ENCODE data around the gene ST7. TPM values are rescaled to one million over a fixed set of nuclear protein-coding genes. Genes with fewer than 3 reads are reported as not detected.

Gene ST7
- total RNA-seq, 1 experiment from 2014 or later = 12.4 TPM

DNA sequence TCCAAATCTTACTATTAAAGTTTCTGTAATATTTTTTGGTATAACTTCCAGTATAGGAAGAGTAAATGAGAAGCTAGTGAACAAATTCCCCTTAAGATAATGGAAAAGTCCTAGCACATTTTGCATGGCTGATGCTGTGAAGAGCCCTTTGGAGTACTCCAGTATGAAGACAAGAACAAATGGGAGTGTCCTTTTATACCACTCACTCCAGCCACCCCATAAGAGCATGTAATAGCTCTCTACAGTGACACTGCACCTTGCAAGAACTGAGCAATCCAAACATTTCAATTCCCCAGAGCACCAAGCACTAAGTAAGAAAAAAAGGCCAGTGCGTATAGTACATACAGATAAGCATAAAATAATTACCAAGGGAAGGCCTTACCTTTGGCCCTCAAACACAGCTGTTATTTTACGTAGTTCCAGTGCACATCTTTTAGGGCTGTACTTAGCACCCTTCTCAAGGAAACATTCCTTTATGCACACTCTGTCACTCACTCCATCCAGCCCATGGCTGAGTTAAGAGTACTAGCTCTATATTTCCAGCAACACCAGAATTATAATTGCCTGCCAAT lies 135.4 kb downstream of the ST7 start (continued):
- TF ChIP-seq, protein P1, sequence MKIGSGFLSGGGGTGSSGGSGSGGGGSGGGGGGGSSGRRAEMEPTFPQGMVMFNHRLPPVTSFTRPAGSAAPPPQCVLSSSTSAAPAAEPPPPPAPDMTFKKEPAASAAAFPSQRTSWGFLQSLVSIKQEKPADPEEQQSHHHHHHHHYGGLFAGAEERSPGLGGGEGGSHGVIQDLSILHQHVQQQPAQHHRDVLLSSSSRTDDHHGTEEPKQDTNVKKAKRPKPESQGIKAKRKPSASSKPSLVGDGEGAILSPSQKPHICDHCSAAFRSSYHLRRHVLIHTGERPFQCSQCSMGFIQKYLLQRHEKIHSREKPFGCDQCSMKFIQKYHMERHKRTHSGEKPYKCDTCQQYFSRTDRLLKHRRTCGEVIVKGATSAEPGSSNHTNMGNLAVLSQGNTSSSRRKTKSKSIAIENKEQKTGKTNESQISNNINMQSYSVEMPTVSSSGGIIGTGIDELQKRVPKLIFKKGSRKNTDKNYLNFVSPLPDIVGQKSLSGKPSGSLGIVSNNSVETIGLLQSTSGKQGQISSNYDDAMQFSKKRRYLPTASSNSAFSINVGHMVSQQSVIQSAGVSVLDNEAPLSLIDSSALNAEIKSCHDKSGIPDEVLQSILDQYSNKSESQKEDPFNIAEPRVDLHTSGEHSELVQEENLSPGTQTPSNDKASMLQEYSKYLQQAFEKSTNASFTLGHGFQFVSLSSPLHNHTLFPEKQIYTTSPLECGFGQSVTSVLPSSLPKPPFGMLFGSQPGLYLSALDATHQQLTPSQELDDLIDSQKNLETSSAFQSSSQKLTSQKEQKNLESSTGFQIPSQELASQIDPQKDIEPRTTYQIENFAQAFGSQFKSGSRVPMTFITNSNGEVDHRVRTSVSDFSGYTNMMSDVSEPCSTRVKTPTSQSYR (CRISPR knock-in tag; IDR thresholded peaks at IDR 0.05) = no peak
- TF ChIP-seq EMX1 (CRISPR knock-in tag; IDR thresholded peaks at IDR 0.05) (no peak), ZNF671 (CRISPR knock-in tag; IDR thresholded peaks at IDR 0.05) (no peak), GABPB1 (CRISPR knock-in tag; IDR thresholded peaks at IDR 0.05) (no peak)

DNA sequence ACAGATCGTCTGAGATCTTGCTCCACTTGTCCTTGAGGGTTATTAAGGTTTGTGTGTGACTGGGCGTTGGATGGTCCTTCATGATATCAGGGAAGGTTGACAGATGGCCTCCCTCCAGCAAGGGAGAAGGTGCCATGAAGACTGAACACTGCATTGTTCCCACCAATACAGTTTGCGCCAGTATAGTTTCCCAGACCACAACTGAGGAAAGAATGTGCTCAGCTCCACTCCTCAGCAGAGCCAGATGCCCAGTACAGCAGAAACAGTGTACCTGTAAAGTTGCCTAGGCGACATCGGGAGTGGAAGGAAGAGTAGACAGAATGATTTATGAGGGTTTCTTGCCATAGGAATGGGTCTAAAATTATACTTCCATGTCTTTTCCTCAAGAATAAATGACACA lies 137.5 kb downstream of the ST7 start:
- DNase-seq (ENCODE audit: low spot score) (no peak), ATAC-seq (no peak)
- TF ChIP-seq, protein P2, sequence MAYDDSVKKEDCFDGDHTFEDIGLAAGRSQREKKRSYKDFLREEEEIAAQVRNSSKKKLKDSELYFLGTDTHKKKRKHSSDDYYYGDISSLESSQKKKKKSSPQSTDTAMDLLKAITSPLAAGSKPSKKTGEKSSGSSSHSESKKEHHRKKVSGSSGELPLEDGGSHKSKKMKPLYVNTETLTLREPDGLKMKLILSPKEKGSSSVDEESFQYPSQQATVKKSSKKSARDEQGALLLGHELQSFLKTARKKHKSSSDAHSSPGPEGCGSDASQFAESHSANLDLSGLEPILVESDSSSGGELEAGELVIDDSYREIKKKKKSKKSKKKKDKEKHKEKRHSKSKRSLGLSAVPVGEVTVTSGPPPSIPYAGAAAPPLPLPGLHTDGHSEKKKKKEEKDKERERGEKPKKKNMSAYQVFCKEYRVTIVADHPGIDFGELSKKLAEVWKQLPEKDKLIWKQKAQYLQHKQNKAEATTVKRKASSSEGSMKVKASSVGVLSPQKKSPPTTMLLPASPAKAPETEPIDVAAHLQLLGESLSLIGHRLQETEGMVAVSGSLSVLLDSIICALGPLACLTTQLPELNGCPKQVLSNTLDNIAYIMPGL (CRISPR knock-in tag; IDR thresholded peaks at IDR 0.05) = no peak
- TF ChIP-seq, protein P3, sequence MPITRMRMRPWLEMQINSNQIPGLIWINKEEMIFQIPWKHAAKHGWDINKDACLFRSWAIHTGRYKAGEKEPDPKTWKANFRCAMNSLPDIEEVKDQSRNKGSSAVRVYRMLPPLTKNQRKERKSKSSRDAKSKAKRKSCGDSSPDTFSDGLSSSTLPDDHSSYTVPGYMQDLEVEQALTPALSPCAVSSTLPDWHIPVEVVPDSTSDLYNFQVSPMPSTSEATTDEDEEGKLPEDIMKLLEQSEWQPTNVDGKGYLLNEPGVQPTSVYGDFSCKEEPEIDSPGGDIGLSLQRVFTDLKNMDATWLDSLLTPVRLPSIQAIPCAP (CRISPR knock-in tag; IDR thresholded peaks at IDR 0.05) = no peak
- no peak for TF ChIP-seq ZNF219 (CRISPR knock-in tag; IDR thresholded peaks at IDR 0.05; ENCODE audit: borderline replicate concordance)
- Mint-ChIP-seq H3K27me3 (ENCODE audit: low read depth) (no peaks in the 10 kb centered on the region), H3K27ac (no peak overlapping the region), H3K4me1 (peaks cover 5% of the 10 kb centered on the region), H3K36me3 (no peaks in the 10 kb centered on the region), H3K9me3 (no peaks in the 10 kb centered on the region), H3K4me3 (no peak overlapping the region)
- CTCF ChIA-PET = no interaction called here
- POLR2A ChIA-PET = no interaction called here

DNA sequence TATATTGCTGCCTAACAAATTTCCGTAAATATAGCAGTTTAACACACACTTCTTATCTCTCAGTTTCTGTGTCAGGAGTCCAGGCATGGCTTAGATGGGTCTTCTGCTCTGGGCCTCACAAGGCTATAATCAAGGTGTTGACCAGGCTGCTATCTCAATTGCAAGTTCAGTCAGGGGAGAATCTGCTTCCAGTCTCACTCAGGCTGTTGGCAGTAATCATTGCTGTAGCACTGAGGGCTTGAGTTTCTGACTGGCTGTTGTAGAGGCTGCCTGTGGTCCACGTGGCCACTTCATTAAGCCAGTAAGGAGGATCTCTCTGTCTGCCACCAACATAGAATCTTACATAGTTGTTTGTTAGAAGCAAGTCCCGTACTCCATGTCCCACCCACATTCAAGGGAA lies 138.4 kb downstream of the ST7 start:
- H3K4me1 Mint-ChIP-seq = no peaks in the 10 kb centered on the region
- no peaks in the 10 kb centered on the region for H3K9me3 Mint-ChIP-seq
- no peak for ATAC-seq
- H3K27me3 Mint-ChIP-seq (ENCODE audit: low read depth) = no peaks in the 10 kb centered on the region
- H3K36me3 Mint-ChIP-seq = no peaks in the 10 kb centered on the region
- POLR2A ChIA-PET = no interaction called here
- peak overlapping the region; percentile 34; the same call in 1 of the 2 replicates for H3K27ac Mint-ChIP-seq
- CTCF ChIA-PET = no interaction called here
- no peak for TF ChIP-seq SMAD4 (CRISPR knock-in tag; IDR thresholded peaks at IDR 0.05)
- TF ChIP-seq NFE2L1 (CRISPR knock-in tag; IDR thresholded peaks at IDR 0.05) = no peak
- TF ChIP-seq, protein P1 (CRISPR knock-in tag; IDR thresholded peaks at IDR 0.05) = no peak
- TF ChIP-seq PRRX2 (CRISPR knock-in tag; IDR thresholded peaks at IDR 0.05) = no peak
- no peak for TF ChIP-seq HMGA2 (CRISPR knock-in tag; IDR thresholded peaks at IDR 0.05)
- TF ChIP-seq, protein P4, sequence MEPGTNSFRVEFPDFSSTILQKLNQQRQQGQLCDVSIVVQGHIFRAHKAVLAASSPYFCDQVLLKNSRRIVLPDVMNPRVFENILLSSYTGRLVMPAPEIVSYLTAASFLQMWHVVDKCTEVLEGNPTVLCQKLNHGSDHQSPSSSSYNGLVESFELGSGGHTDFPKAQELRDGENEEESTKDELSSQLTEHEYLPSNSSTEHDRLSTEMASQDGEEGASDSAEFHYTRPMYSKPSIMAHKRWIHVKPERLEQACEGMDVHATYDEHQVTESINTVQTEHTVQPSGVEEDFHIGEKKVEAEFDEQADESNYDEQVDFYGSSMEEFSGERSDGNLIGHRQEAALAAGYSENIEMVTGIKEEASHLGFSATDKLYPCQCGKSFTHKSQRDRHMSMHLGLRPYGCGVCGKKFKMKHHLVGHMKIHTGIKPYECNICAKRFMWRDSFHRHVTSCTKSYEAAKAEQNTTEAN (CRISPR knock-in tag; IDR thresholded peaks at IDR 0.05) = no peak
- TF ChIP-seq, protein P5, sequence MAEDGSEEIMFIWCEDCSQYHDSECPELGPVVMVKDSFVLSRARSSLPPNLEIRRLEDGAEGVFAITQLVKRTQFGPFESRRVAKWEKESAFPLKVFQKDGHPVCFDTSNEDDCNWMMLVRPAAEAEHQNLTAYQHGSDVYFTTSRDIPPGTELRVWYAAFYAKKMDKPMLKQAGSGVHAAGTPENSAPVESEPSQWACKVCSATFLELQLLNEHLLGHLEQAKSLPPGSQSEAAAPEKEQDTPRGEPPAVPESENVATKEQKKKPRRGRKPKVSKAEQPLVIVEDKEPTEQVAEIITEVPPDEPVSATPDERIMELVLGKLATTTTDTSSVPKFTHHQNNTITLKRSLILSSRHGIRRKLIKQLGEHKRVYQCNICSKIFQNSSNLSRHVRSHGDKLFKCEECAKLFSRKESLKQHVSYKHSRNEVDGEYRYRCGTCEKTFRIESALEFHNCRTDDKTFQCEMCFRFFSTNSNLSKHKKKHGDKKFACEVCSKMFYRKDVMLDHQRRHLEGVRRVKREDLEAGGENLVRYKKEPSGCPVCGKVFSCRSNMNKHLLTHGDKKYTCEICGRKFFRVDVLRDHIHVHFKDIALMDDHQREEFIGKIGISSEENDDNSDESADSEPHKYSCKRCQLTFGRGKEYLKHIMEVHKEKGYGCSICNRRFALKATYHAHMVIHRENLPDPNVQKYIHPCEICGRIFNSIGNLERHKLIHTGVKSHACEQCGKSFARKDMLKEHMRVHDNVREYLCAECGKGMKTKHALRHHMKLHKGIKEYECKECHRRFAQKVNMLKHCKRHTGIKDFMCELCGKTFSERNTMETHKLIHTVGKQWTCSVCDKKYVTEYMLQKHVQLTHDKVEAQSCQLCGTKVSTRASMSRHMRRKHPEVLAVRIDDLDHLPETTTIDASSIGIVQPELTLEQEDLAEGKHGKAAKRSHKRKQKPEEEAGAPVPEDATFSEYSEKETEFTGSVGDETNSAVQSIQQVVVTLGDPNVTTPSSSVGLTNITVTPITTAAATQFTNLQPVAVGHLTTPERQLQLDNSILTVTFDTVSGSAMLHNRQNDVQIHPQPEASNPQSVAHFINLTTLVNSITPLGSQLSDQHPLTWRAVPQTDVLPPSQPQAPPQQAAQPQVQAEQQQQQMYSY (CRISPR knock-in tag; IDR thresholded peaks at IDR 0.05) = no peak
- TF ChIP-seq OVOL2 (CRISPR knock-in tag; IDR thresholded peaks at IDR 0.05; ENCODE audit: borderline replicate concordance) = no peak
- no peak for TF ChIP-seq ZNF671 (CRISPR knock-in tag; IDR thresholded peaks at IDR 0.05)
- no peak overlapping the region for H3K4me3 Mint-ChIP-seq
- DNase-seq (ENCODE audit: low spot score) = no peak

All from WTC11 (cell line).